HFF-Myc (cell line): ENCODE results near the gene KRT32.

Source experiments
- DNase-seq: peaks from one replicate; pipeline ENCODE4 v3.0.0-alpha.2; 2011; ENCODE audit warnings: low read depth; ENCODE audit errors: extremely low read depth
- H3K4me3 ChIP-seq: replicated peaks from 2 replicates; pipeline ENCODE4 v1.5.1; 2011; ENCODE audit warnings: low read depth, mild to moderate bottlenecking, control low read depth, low read length
- TF ChIP-seq, protein P1 (sequence below): IDR thresholded peaks from 2 replicates; pipeline ENCODE4 v1.5.1; 2012; ENCODE audit warnings: mild to moderate bottlenecking, low read depth, low read length, control low read depth; ENCODE audit errors: missing control alignments

Gene KRT32

DNA sequence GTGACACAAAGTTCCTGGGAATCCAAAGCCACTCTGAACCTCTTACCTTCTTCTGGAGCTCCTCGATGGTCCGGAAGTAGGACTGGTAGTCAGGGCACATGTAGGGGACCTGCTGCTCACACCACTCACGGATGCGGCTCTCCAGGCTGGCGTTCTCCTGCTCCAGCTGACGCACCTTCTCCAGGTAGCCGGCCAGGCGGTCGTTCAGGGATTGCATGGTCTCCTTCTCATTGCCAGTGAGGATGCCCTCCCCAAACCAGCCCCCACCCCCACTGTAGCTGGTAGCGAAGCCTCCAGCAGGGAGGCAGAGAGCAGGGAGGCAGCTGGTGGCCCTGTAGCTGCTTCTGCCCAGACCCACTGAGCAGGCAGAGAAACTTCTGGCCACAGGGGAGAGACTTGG lies 13.4 kb upstream of the KRT32 start:
- no peak overlapping the region for H3K4me3 ChIP-seq
- no peak for DNase-seq
- TF ChIP-seq, protein P1, sequence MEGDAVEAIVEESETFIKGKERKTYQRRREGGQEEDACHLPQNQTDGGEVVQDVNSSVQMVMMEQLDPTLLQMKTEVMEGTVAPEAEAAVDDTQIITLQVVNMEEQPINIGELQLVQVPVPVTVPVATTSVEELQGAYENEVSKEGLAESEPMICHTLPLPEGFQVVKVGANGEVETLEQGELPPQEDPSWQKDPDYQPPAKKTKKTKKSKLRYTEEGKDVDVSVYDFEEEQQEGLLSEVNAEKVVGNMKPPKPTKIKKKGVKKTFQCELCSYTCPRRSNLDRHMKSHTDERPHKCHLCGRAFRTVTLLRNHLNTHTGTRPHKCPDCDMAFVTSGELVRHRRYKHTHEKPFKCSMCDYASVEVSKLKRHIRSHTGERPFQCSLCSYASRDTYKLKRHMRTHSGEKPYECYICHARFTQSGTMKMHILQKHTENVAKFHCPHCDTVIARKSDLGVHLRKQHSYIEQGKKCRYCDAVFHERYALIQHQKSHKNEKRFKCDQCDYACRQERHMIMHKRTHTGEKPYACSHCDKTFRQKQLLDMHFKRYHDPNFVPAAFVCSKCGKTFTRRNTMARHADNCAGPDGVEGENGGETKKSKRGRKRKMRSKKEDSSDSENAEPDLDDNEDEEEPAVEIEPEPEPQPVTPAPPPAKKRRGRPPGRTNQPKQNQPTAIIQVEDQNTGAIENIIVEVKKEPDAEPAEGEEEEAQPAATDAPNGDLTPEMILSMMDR: no peak

DNA sequence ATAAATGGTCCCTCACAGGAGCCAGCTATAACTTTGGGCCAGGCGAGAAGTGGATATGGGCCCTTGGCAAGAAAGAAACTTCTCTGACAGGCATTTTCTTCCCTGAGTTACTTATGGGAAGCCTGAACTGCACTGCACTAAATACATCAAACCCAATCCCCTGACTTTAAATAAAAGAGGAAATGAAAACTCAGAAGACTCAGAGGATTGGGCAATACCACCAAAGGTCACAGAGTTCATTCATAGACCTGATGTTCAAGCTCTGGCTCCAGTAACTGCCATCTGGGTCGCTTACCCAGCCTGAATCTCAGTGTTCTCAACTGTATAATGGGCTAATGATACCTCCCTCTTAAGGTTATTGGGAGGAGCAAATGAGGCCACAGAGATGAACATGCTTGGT lies 12.9 kb upstream of the KRT32 start:
- TF ChIP-seq, protein P1: no peak
- no peak for DNase-seq
- H3K4me3 ChIP-seq: no peak overlapping the region

DNA sequence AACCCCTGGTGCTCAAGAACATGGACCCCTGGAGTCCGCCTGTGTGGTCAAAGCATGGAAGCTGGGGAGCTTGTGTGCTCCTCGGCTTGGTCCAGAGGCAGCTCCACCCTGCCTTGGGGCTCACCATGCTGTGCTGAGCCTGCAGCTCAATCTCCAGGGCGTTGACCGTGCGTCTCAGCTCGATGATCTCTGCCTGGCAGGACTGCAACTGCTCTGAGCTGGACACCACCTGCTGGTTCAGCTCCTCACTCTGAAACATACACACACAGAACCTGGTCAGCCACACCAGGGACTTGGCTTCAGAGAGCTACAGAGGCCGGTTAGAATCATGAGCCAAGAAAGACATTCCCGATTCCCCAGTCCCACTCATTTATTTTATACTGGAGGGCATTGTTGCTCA lies 11.1 kb upstream of the KRT32 start:
- H3K4me3 ChIP-seq: no peak overlapping the region
- TF ChIP-seq, protein P1: no peak
- no peak for DNase-seq

DNA sequence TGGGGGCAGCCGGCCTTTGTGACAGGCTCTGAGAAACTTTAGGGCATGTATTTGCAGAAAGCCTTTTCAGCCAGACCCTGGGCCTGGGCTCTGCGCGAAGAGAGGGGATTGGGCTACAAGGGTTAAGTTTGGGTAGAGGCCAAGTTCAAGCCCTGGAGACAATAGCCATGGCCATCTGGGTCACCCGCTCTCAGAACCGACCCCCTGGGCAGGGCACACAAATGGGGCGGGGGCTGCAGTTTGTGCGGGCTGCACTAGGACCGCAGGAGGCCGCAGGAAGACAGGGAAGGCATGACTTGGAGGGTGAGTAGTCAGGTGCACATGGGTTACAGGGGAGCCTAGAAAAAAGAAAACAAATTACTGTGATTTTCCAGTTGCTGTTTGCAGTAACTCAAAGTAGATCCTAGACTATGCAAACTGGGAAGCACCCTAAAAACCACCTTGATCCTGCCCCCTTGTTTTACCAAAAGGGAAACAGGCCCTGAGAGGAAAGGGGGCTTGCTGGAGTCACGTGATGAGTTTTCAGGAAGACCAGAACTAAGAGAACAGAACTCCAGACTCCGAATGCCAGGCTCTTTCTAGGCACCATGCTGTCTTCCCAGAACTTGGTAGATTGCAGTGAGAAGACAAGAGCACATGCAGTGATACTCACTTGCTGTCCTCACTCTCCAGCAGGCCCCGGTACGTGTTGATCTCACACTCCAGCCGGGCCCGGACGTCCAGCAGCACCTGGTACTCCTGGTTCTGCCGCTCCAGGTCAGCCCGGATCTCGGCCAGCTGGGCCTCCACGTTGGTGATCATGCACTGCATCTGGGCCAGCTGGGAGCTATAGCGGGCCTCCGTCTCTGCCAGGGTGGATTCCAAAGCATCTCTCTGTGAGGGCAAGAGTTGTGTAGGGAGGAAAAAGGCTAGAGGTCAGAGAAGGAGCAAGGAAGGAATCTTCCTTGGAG lies 10.0 kb upstream of the KRT32 start:
- H3K4me3 ChIP-seq: no peak overlapping the region
- TF ChIP-seq, protein P1: no peak
- no peak for DNase-seq

DNA sequence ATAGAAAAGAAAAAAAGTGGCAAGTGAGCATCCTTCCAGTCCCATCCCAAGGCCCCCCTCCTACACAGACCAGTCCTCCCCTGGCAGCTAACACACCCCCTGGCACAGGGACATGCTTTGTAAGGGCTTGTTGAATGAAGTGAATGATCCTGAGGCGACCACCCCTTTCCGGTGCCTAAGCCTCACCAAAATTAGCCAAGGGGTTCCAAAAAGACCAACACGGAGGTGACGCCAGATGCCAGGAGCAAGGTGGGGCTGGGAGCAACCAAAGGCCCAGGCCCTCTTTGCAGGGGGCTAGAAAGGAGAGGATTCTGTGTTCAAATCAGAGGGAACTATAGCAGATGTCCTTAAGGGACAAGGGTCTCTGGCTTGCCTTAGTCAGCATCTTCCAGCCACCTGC lies 8.2 kb upstream of the KRT32 start:
- no peak for DNase-seq
- no peak overlapping the region for H3K4me3 ChIP-seq
- TF ChIP-seq, protein P1: no peak

DNA sequence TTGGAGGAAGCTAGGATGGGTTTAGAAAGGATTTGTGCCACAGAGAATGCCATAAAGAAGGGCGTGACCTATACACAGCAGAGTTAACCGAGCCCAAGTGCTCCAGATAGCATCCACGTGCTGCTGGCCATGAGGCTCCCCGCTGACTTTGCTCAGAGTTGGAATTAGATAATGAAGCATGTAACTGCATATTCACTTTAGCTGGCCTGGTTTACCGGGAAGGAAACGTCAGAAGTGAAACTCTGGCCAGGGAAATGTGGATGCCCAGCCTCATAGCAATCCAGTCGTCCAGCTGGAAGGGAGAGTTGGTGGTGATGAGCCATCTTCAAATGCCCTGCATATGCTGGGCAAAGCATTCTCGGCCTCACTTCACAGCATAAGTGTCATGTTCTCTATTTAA lies 7.7 kb upstream of the KRT32 start:
- no peak for DNase-seq
- H3K4me3 ChIP-seq: no peak overlapping the region
- TF ChIP-seq, protein P1: no peak

DNA sequence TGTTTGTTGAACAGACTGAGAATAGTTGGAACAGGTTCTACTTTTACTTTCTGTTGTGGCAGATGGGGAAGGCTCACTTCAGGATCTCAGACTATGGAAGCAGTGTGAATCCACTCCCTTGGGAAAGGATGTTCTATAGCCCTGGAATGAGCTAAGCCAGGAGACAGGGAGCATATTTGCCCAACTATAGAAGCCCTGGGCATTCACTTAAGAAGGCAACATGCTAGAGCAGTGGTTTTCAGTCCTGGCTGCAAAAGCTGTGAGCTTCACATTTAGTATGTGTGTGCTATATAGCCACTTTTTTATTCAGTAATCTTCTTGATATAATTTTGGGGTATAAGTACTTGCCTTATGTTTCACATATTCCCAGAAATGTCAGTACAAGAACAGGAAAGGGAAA lies 1.2 kb upstream of the KRT32 start:
- H3K4me3 ChIP-seq: no peak overlapping the region
- no peak for DNase-seq
- TF ChIP-seq, protein P1: no peak
